ENCODE data around the gene EPHA6. TPM values are rescaled to one million over a fixed set of nuclear protein-coding genes. Genes with fewer than 3 reads are reported as not detected.

Gene EPHA6
- total RNA-seq, 1 donor from 2014 or later, result not detected

DNA sequence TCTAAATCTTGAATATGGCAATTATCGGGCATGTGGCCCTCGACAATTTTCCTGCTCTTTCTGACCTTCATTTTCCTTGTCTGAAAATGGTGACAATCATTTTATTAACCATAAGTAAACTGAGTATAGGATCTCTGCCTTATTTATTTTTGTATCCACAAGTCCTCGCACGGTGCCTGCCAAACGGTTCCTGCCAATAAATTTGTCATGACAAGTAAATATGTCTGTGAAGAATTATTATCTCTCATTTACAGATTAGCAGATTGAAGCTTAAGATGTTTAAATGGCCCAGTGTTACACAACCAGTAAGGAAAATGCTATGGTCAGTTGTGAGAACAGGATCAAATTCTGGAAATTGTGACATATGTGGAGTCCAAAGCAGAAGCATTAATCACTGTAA lies 884.3 kb downstream of the EPHA6 start:
- intact Hi-C loops (cut with micrococcal nuclease), result no loop called here
- no peak overlapping the region for H3K4me3 Mint-ChIP-seq
- H3K9me3 Mint-ChIP-seq, result no peaks in the 10 kb centered on the region
- no peak overlapping the region for H3K27ac Mint-ChIP-seq
- DNase-seq (ENCODE audit: low spot score), result no peak
- H3K27me3 Mint-ChIP-seq (ENCODE audit: insufficient read depth), result peaks cover 2% of the 10 kb centered on the region
- H3K4me1 Mint-ChIP-seq (ENCODE audit: low read depth), result no peaks in the 10 kb centered on the region
- H3K36me3 Mint-ChIP-seq (ENCODE audit: low read depth), result no peaks in the 10 kb centered on the region

DNA sequence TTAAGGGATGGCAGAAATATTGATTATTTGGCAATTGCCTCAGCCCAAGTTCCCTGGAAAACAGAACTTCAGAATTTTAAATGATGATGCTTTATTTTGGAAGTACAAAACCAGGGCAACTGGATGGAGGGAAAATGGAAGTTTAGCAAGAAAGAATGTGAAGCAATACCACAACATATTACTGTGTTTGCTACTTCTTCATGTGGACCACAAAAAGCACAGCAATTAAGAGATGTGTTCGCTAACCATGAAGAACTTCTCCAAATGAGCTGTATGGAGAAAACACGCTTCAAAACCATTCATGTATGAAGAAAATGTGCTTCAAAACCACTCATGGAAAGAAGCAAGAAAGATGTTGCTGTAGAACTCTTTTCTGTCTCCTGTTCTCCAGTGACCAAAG lies 885.5 kb downstream of the EPHA6 start:
- H3K36me3 Mint-ChIP-seq (ENCODE audit: low read depth), result no peaks in the 10 kb centered on the region
- peaks cover 2% of the 10 kb centered on the region for H3K27me3 Mint-ChIP-seq (ENCODE audit: insufficient read depth)
- DNase-seq (ENCODE audit: low spot score), result no peak
- H3K4me3 Mint-ChIP-seq, result no peak overlapping the region
- H3K9me3 Mint-ChIP-seq, result no peaks in the 10 kb centered on the region
- no peak overlapping the region for H3K27ac Mint-ChIP-seq
- no peaks in the 10 kb centered on the region for H3K4me1 Mint-ChIP-seq (ENCODE audit: low read depth)
- intact Hi-C loops (cut with micrococcal nuclease), result no loop called here

GRCh38 chr3:97705764-97706163 lies 891.4 kb downstream of the EPHA6 start:
- Mint-ChIP-seq H3K9me3 (no peaks in the 10 kb centered on the region), H3K4me1 (ENCODE audit: low read depth) (no peaks in the 10 kb centered on the region), H3K36me3 (ENCODE audit: low read depth) (no peaks in the 10 kb centered on the region), H3K27ac (no peak overlapping the region), H3K27me3 (ENCODE audit: insufficient read depth) (peaks cover 2% of the 10 kb centered on the region), H3K4me3 (no peak overlapping the region)
- intact Hi-C loops (cut with micrococcal nuclease), result no loop called here
- DNase-seq (ENCODE audit: low spot score), result no peak

GRCh38 chr3:97706226-97706625 lies 891.8 kb downstream of the EPHA6 start:
- no peaks in the 10 kb centered on the region for H3K36me3 Mint-ChIP-seq (ENCODE audit: low read depth)
- no peaks in the 10 kb centered on the region for H3K9me3 Mint-ChIP-seq
- no peak overlapping the region for H3K27ac Mint-ChIP-seq
- DNase-seq (ENCODE audit: low spot score), result no peak
- no peaks in the 10 kb centered on the region for H3K27me3 Mint-ChIP-seq (ENCODE audit: insufficient read depth)
- no peaks in the 10 kb centered on the region for H3K4me1 Mint-ChIP-seq (ENCODE audit: low read depth)
- H3K4me3 Mint-ChIP-seq, result no peak overlapping the region
- intact Hi-C loops (cut with micrococcal nuclease), result no loop called here

DNA sequence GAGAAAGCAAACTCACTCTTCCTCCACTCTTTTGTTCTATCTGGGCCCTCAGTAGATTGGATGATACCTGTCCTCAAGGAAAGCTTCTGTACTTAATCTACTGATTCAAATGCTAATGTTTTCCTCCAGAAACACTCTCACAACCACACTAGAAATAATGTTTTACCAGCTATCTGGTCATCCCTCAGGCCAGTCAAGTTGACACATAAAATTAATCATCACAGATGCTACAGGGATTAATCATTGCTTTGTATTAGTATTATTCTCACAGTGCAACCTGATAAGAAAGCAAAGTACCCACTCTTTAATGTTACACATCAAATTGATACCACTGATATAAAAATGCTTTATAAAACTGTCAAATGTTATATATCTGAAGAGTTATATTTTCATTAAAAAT lies 897.3 kb downstream of the EPHA6 start:
- H3K36me3 Mint-ChIP-seq (ENCODE audit: low read depth), result no peaks in the 10 kb centered on the region
- no peak overlapping the region for H3K27ac Mint-ChIP-seq
- intact Hi-C loops (cut with micrococcal nuclease), result no loop called here
- peaks cover 5% of the 10 kb centered on the region for H3K27me3 Mint-ChIP-seq (ENCODE audit: insufficient read depth)
- no peak overlapping the region for H3K4me3 Mint-ChIP-seq
- H3K9me3 Mint-ChIP-seq, result no peaks in the 10 kb centered on the region
- H3K4me1 Mint-ChIP-seq (ENCODE audit: low read depth), result no peaks in the 10 kb centered on the region
- no peak for DNase-seq (ENCODE audit: low spot score)

DNA sequence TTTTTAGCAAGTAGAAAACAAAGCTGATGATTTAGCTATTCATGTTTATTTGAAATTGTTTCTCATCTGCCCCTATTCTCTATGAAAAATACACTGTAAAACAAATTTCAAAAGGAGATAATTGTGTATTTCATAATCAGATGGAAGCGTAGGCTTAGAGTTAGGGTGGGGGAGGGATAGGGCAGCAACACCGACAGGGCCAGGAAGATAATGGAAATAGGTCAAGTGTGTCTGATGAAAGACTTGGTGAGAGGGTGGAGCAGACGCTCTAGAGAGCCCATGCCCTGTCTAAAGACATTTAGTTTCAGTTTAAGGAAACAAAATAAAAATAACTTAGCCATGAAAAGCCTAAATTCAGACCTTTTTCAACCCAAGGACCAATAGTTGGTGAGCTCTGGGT lies 898.5 kb downstream of the EPHA6 start:
- Mint-ChIP-seq H3K36me3 (ENCODE audit: low read depth) (no peaks in the 10 kb centered on the region), H3K9me3 (no peaks in the 10 kb centered on the region), H3K4me3 (no peak overlapping the region), H3K4me1 (ENCODE audit: low read depth) (no peaks in the 10 kb centered on the region), H3K27me3 (ENCODE audit: insufficient read depth) (peaks cover 5% of the 10 kb centered on the region), H3K27ac (no peak overlapping the region)
- intact Hi-C loops (cut with micrococcal nuclease), result no loop called here
- DNase-seq (ENCODE audit: low spot score), result no peak

DNA sequence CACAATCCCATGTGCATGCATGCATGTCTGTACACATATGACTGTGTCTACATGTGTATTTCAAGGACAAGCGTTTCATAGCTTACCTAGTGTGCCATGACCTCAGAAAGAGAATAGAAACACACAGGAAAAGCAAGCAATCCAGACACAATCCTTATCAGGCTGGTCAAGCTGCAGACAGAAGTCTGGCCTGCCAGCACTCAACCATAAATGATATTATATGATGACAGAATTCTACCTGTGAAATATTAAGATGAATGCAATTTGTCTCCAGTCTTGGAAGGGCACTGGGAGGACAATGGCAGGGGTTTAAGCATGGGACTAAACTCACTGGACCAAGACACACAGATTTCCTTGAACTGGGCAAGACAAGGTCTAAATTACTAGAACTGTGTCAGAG lies 899.2 kb downstream of the EPHA6 start:
- Mint-ChIP-seq H3K9me3 (no peaks in the 10 kb centered on the region), H3K4me1 (ENCODE audit: low read depth) (no peaks in the 10 kb centered on the region), H3K4me3 (no peak overlapping the region), H3K36me3 (ENCODE audit: low read depth) (no peaks in the 10 kb centered on the region), H3K27ac (no peak overlapping the region), H3K27me3 (ENCODE audit: insufficient read depth) (peaks cover 7% of the 10 kb centered on the region)
- intact Hi-C loops (cut with micrococcal nuclease), result no loop called here
- no peak for DNase-seq (ENCODE audit: low spot score)

GRCh38 chr3:97719156-97719821 lies 904.9 kb downstream of the EPHA6 start:
- no peaks in the 10 kb centered on the region for H3K36me3 Mint-ChIP-seq (ENCODE audit: low read depth)
- H3K4me1 Mint-ChIP-seq (ENCODE audit: low read depth), result no peaks in the 10 kb centered on the region
- H3K27me3 Mint-ChIP-seq (ENCODE audit: insufficient read depth), result peaks cover 14% of the 10 kb centered on the region
- DNase-seq (ENCODE audit: low spot score), result peak; percentile 39
- intact Hi-C loops (cut with micrococcal nuclease), result loop anchor here (2.0 kb wide), 1 partner anchor 304 kb away; no protein-coding TSS in a partner anchor
- no peaks in the 10 kb centered on the region for H3K9me3 Mint-ChIP-seq
- H3K27ac Mint-ChIP-seq, result no peak overlapping the region
- no peak overlapping the region for H3K4me3 Mint-ChIP-seq

- no peak overlapping the region for H3K27ac Mint-ChIP-seq
- no peak overlapping the region for H3K4me3 Mint-ChIP-seq
- no peaks in the 10 kb centered on the region for H3K9me3 Mint-ChIP-seq
- peaks cover 16% of the 10 kb centered on the region for H3K27me3 Mint-ChIP-seq (ENCODE audit: insufficient read depth)
- H3K4me1 Mint-ChIP-seq (ENCODE audit: low read depth), result no peaks in the 10 kb centered on the region
- no peaks in the 10 kb centered on the region for H3K36me3 Mint-ChIP-seq (ENCODE audit: low read depth)
- intact Hi-C loops (cut with micrococcal nuclease), result no loop called here
- no peak for DNase-seq (ENCODE audit: low spot score)
These were observed 906.0 kb downstream of the EPHA6 start for GRCh38 chr3:97720417-97720816.

DNA sequence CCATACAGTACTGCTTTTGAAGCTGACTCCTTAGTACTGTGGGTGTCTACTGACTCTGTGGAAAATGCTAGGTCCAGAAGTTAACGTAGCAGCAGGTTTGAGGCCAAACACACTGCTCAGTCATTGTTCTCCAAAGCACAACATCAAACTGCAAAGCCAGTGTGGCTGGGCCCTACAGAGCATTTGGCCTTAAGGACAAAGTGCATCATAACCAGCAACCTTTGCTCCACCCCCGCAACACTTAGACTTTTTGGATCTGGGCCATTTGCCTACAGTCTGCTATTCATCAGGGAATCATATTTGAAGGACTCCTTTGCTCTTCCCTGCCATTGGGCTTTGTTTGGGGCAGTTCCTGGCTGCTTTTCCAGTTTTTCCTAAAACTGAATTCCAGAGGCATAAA lies 907.1 kb downstream of the EPHA6 start:
- no peaks in the 10 kb centered on the region for H3K4me1 Mint-ChIP-seq (ENCODE audit: low read depth)
- intact Hi-C loops (cut with micrococcal nuclease), result no loop called here
- no peaks in the 10 kb centered on the region for H3K9me3 Mint-ChIP-seq
- H3K4me3 Mint-ChIP-seq, result no peak overlapping the region
- H3K27ac Mint-ChIP-seq, result no peak overlapping the region
- no peak for DNase-seq (ENCODE audit: low spot score)
- H3K36me3 Mint-ChIP-seq (ENCODE audit: low read depth), result no peaks in the 10 kb centered on the region
- peaks cover 18% of the 10 kb centered on the region for H3K27me3 Mint-ChIP-seq (ENCODE audit: insufficient read depth)

DNA sequence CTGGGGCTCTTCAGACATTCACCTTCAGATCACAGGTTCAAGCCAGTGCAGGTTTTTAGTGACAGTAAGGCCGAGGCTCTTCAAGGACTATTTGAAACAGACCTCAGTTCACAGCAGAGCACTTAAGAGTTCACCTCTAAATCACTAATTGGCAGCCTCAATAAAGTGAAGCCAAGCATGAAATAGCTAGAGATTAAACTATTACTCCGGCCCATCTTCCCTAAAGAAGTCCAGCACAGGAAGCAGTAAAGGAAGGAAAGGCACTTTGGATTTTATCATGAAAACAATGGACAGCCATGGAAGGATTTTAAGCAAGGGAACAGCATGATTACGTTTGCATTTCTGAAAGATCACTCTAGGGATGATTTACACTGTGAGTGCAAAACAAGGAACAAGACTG lies 922.5 kb downstream of the EPHA6 start:
- Mint-ChIP-seq H3K36me3 (ENCODE audit: low read depth) (no peaks in the 10 kb centered on the region), H3K4me3 (no peak overlapping the region), H3K27ac (no peak overlapping the region), H3K27me3 (ENCODE audit: insufficient read depth) (peaks cover 22% of the 10 kb centered on the region), H3K4me1 (ENCODE audit: low read depth) (no peaks in the 10 kb centered on the region), H3K9me3 (no peaks in the 10 kb centered on the region)
- intact Hi-C loops (cut with micrococcal nuclease), result no loop called here
- DNase-seq (ENCODE audit: low spot score), result no peak

DNA sequence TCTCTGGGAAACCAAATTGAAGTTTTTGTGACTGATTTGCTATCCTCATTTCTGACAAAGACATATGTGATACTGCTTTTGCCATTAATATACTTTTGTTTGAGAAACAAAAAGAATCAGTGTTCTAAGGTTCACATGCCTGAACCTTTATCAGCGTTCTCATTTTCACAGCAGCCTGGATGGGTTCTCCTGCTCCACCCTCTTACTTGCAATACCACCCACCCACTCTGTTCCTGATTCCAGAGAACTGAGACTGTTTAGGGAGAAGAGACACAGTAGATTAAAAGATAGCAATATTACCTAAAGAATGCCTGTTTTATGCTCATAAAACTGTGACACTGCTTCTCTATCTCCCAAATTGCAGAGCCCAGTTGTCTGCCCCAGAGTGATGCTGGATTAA lies 924.4 kb downstream of the EPHA6 start:
- intact Hi-C loops (cut with micrococcal nuclease), result no loop called here
- H3K27ac Mint-ChIP-seq, result no peak overlapping the region
- no peaks in the 10 kb centered on the region for H3K36me3 Mint-ChIP-seq (ENCODE audit: low read depth)
- H3K4me1 Mint-ChIP-seq (ENCODE audit: low read depth), result no peaks in the 10 kb centered on the region
- no peak for DNase-seq (ENCODE audit: low spot score)
- H3K4me3 Mint-ChIP-seq, result no peak overlapping the region
- H3K27me3 Mint-ChIP-seq (ENCODE audit: insufficient read depth), result peaks cover 20% of the 10 kb centered on the region
- no peaks in the 10 kb centered on the region for H3K9me3 Mint-ChIP-seq

DNA sequence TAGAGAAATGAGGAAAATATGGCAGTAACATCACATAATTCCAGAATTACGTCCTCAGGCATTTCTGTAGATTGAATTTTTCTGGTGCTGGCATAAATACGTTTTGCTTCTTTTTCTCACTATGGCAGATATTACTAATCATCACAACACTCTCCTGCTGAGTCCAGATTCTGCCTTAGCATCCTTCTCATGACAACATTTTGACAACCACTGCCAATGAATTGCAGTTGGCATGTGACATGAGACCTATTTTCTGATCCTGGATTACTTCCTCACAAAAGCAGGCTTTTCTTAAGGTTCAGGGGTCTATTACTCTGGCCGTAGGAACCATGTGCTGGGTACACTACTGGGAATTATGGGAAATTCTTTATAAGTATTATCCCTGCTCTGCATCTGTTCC lies 927.6 kb downstream of the EPHA6 start:
- Mint-ChIP-seq H3K27ac (no peak overlapping the region), H3K4me1 (ENCODE audit: low read depth) (no peaks in the 10 kb centered on the region), H3K36me3 (ENCODE audit: low read depth) (no peaks in the 10 kb centered on the region), H3K9me3 (no peaks in the 10 kb centered on the region), H3K4me3 (no peak overlapping the region), H3K27me3 (ENCODE audit: insufficient read depth) (peaks cover 23% of the 10 kb centered on the region)
- intact Hi-C loops (cut with micrococcal nuclease), result no loop called here
- DNase-seq (ENCODE audit: low spot score), result no peak

DNA sequence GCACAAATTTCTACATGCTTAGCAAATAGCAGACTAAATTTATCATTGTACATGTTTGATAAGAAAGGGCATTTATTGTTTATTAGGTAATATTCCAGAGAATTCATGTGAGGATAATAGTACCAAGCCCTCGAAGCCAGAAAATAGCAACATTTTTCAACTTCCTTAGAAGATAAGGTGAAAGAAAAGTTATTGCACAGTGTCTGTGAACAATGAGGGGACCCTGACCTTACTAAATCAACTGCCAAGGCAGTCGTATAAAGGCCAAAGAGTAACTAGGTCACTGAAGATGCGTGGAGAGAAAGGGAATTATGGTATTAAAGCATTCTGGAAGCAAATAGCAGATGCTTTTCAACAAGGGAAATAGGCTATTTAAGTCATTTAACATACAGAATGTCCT lies 929.9 kb downstream of the EPHA6 start:
- Mint-ChIP-seq H3K27me3 (ENCODE audit: insufficient read depth) (peaks cover 13% of the 10 kb centered on the region), H3K4me3 (no peak overlapping the region), H3K4me1 (ENCODE audit: low read depth) (no peaks in the 10 kb centered on the region), H3K36me3 (ENCODE audit: low read depth) (no peaks in the 10 kb centered on the region), H3K27ac (no peak overlapping the region), H3K9me3 (no peaks in the 10 kb centered on the region)
- intact Hi-C loops (cut with micrococcal nuclease), result no loop called here
- DNase-seq (ENCODE audit: low spot score), result no peak

All from activated T-helper 1 cell treated with anti-CD3 and anti-CD28 coated beads, Interleukin-12 subunit alpha, Interleukin-12 subunit beta, Interleukin-2, Interleukin-4 antibody, amounts not matched to agents 30 ng/mL and 10 ng/mL and 1 ng/mL, durations not matched to agents 14 hours and 24 hours and 36 hours (primary cell).